HEK293 (cell line): Measurements from ENCODE around the gene MKX.

Experiments
- CTCF ChIP-seq: fragments of 450-650 bp; formaldehyde crosslinking; IDR thresholded peaks from 2 replicates; pipeline ENCODE4 v1.5.1; 2016; ENCODE audit warnings: missing biosample characterization, missing genetic modification characterization
- REST ChIP-seq: fragments of 450-650 bp; formaldehyde crosslinking; IDR thresholded peaks from 2 replicates; pipeline ENCODE4 v1.5.1; 2016; ENCODE audit warnings: missing biosample characterization, missing genetic modification characterization
- TSHZ1 ChIP-seq: fragments of 450-650 bp; formaldehyde crosslinking; IDR thresholded peaks from 2 replicates; pipeline ENCODE4 v1.5.1; 2016; ENCODE audit warnings: missing biosample characterization, missing genetic modification characterization, borderline replicate concordance
- ZBTB49 ChIP-seq: fragments of 450-650 bp; formaldehyde crosslinking; IDR thresholded peaks from 2 replicates; pipeline ENCODE4 v1.5.1; 2016; ENCODE audit warnings: missing biosample characterization, missing genetic modification characterization, low read depth
- ZNF140 ChIP-seq: fragments of 450-650 bp; formaldehyde crosslinking; IDR thresholded peaks from 2 replicates; pipeline ENCODE4 v1.5.1; 2016; ENCODE audit warnings: missing biosample characterization, missing genetic modification characterization
- ZNF266 ChIP-seq: fragments of 450-650 bp; formaldehyde crosslinking; IDR thresholded peaks from 2 replicates; pipeline ENCODE4 v1.5.1; 2016; ENCODE audit warnings: missing biosample characterization, missing genetic modification characterization, low read depth

- no peak for TF ChIP-seq CTCF (tag by site-specific recombination)
- no peak for TF ChIP-seq TSHZ1 (tag by site-specific recombination)
- no peak for TF ChIP-seq ZNF266 (tag by site-specific recombination)
- TF ChIP-seq ZBTB49 (tag by site-specific recombination) = no peak
- TF ChIP-seq REST = no peak
- TF ChIP-seq ZNF140 (tag by site-specific recombination) = no peak
Measured at GRCh38 chr10:27673065-27673464, 72.6 kb downstream of the MKX start.
